SK-N-MC (cell line): ENCODE results near the gene TNNI3K.

Source experiments
- EZH2 ChIP-seq: fragments of 200-600 bp; sonication (generic); IDR thresholded peaks from one replicate; pipeline ENCODE4 v1.6.1; 2017; ENCODE audit warnings: antibody characterized with exemption
- FOXP2 ChIP-seq: optimal IDR thresholded peaks from 2 replicates; pipeline ENCODE3; 2011; ENCODE audit warnings: mild to moderate bottlenecking, moderate library complexity; ENCODE audit not compliant: insufficient read depth; ENCODE audit errors: extremely low read length, control extremely low read depth

DNA sequence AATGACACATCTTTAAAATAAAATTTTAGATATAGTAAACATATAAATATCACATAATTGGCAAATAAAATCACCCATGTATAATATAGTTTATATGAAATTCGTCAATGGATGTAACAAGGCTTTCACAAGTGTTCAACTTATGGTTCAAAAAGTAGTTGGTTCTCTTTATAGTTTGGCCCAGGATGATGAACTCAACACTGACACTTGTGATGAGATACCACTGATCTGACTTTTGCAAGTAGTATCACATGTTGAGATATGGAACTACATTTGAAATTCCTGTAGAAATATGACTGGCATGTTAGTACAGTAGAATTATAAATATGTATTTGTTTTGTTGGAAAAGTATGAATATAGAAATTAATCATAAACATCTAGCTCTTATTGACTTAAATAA is 1.8 kb downstream of the TNNI3K start:
- TF ChIP-seq FOXP2 = no peak
- TF ChIP-seq EZH2 = no peak
